GM21367 (cell line): ENCODE measurements around the gene NPW.

Source experiments
- ATAC-seq: cut with Tn5 transposase; IDR thresholded peaks from one replicate; pipeline ENCODE4 v1.9.1; 2021; ENCODE audit not compliant: unreplicated experiment

Gene NPW

GRCh38 chr16:2019518-2019920 is at the start of gene NPW:
NPW (plus strand) TSS chr16:2019785.
- ATAC-seq: no peak

- peak; percentile 63 for ATAC-seq
Measured at GRCh38 chr16:1971796-1972489, 47.6 kb upstream of the NPW start, which contains the start of gene TBL3. TBL3 (plus strand) TSS chr16:1972053; CDS start chr16:1972165, 112 bp downstream.

- ATAC-seq: no peak
Measured at GRCh38 chr16:1972490-1972877, 47.1 kb upstream of the NPW start.

DNA sequence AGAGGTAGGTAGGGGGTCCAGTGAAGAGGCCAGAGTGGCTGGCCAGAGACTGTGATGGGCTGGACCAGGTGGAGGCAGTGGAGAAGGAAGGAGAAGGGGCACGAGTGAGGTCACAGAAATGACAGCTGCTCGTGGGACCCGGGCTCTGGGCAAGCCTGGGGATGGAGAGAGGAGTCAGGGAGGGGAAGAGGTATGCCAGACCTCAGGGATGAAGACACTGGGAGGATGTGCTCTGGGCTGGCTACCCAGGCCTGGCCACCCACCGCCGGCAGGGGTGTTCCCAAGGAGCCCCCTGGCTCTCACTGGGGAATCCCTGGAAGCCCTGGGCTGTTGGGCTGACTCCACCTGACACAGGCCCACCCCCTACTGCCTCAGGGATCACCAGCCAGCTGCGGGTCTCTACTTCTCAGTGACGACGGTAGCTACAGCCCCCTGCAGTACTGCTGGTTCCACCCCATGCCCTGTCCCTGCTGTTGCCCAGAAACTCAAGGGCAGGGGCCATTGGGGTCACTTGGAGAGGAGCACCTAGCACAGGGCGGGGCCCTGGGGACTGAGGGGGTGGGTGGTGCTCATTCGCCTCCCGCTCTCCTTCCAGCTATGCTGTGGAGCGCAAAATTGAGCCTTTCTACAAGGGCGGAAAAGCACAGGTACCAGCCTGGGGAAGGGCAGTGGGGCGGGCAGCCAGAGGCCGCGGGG is 46.0 kb upstream of the NPW start:
- ATAC-seq: no peak

- no peak for ATAC-seq
Measured at GRCh38 chr16:1974157-1975070, 45.2 kb upstream of the NPW start.

- ATAC-seq: no peak
Measured at GRCh38 chr16:1975432-1976215, 44.0 kb upstream of the NPW start.

GRCh38 chr16:1976216-1976520 is 43.4 kb upstream of the NPW start:
- no peak for ATAC-seq

GRCh38 chr16:1976951-1977874 is 42.4 kb upstream of the NPW start:
- no peak for ATAC-seq

GRCh38 chr16:1977875-1978268 is 41.7 kb upstream of the NPW start:
- no peak for ATAC-seq

GRCh38 chr16:1978476-1979120 is 41.0 kb upstream of the NPW start:
- ATAC-seq: no peak

- no peak for ATAC-seq
Measured at GRCh38 chr16:1979271-1980029, 40.1 kb upstream of the NPW start.

- ATAC-seq: no peak
Measured at GRCh38 chr16:1980030-1980769, 39.4 kb upstream of the NPW start.

DNA sequence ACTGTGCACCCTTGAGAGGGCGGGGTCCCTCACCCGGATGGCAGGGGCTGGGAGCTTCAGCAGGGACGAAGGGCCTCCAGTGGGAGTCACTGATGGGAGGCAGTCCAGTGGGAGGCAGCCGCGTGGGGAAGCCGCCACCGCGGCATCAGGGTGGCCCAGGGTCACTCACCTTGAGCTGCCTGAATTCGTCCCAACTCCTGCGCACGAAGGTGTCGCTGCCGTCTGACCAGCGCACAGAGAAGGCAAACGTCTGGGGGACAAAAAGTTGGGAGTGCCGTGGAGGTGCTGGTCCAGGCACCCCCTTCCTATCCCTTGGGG is 38.9 kb upstream of the NPW start:
- ATAC-seq: no peak

- ATAC-seq: no peak
Measured at GRCh38 chr16:1981398-1981836, 38.2 kb upstream of the NPW start, which contains the start of gene NOXO1. NOXO1 (minus strand) TSS chr16:1981469; CDS start chr16:1981179, 290 bp downstream.

DNA sequence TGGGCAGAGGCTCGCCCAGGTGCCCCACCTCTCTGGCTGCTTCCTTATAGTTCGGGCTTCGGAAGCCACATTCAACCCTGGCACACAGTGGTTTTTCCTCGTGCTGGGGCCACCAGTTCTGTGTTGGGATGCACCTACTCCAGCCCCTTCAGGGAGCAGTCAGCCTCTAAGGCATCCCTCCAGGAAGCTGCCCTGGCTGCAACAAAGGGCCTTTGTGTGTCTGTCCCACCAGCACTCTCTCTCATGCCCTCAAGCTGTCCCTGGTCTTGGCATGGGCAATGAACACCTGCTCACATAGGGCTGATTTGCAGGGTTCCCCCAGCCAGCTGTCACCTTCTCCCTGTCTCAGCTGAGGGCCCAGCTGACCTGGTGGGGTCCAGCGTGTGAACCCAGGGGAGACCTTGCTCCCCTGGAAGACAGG is 37.6 kb upstream of the NPW start:
- no peak for ATAC-seq

DNA sequence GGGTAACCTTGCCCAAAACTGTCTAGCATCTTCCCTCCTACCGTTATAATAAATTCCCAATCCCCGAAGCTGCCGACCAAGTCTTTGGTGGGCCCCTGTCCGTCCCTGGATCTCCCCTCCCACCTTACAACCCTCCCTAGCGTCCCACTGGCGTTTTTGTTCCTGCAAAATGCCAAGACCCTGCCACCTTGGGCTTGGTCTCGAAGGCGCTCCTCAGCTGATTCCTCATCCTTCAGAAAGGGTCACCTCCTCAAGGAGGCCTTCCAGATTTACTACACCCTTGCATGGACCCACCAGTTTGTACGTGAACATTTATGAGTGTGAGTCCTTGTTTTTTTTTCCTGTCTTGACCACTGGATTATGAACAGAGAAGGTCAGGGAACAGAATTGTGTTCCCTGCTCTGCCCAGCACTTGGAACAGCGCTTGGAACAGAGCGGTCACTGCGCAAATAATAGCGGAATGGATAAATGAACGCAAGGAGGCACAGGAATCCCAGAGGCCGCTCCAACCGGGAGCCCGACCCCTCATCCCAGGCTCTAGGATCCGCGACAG is 36.5 kb upstream of the NPW start:
- no peak for ATAC-seq

- ATAC-seq: peak; percentile 68
Measured at GRCh38 chr16:1983544-1984346, 35.8 kb upstream of the NPW start, which contains the start of gene GFER. GFER (plus strand) TSS chr16:1984193; CDS start chr16:1984219, 26 bp downstream.
